RWPE1 (cell line): ENCODE results near the gene RWDD2A.
"Not testable (repeated sequence)": the region's sequence is repeated elsewhere in the genome, so short reads cannot be mapped to it uniquely, and the experiment has no call there.

Experiments
- CTCF ChIA-PET: fragments of 350-600 bp; sonication (Branson Sonifier 250); formaldehyde crosslinking; extraction: SDS; loops from one replicate; lab custom pipeline; 2021; lab: Yijun Ruan, JAX
- POLR2A ChIA-PET: fragments of 400-600 bp; formaldehyde crosslinking; extraction: SDS; loops from one replicate; lab custom pipeline; 2020; ENCODE audit warnings: antibody characterized with exemption; ENCODE audit not compliant: low non-redundant PET; lab: Yijun Ruan, JAX
- DNase-seq: peaks from one replicate; pipeline ENCODE4 v3.0.0; 2012; ENCODE audit warnings: low spot score
- H3K27ac ChIP-seq: fragments of 450-650 bp; 2 replicates; pipeline ENCODE4 v1.5.1; 2017
- TF ChIP-seq, protein P1 (sequence below): fragments of 450-650 bp; conservative IDR thresholded peaks from 2 replicates; pipeline ENCODE4 v1.5.1; 2017; ENCODE audit warnings: low read depth, mild to moderate bottlenecking

RWDD2A gene

DNA sequence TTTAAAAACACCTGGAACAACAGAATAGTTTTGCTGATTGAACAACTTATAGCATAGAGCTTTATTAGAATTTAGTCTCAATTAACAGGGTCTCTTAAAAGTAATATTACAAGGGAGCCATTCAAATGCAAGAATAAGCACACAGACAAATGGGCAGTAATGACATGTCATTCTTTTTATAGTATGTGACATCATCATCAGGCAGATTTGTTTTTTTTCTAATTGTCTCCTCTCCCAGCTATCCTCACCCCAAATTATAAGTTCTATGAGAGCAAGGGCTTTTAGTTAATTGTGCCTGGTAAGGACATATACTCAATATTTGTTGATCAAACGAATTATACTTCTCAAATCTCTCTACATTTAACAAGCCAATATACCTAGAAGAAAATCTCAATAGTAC lies 11.0 kb upstream of the RWDD2A start:
- H3K27ac ChIP-seq = no peak overlapping the region
- DNase-seq = no peak
- ChIA-PET CTCF (no interaction called here), POLR2A (no interaction called here)
- TF ChIP-seq, protein P1, sequence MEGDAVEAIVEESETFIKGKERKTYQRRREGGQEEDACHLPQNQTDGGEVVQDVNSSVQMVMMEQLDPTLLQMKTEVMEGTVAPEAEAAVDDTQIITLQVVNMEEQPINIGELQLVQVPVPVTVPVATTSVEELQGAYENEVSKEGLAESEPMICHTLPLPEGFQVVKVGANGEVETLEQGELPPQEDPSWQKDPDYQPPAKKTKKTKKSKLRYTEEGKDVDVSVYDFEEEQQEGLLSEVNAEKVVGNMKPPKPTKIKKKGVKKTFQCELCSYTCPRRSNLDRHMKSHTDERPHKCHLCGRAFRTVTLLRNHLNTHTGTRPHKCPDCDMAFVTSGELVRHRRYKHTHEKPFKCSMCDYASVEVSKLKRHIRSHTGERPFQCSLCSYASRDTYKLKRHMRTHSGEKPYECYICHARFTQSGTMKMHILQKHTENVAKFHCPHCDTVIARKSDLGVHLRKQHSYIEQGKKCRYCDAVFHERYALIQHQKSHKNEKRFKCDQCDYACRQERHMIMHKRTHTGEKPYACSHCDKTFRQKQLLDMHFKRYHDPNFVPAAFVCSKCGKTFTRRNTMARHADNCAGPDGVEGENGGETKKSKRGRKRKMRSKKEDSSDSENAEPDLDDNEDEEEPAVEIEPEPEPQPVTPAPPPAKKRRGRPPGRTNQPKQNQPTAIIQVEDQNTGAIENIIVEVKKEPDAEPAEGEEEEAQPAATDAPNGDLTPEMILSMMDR = no peak

DNA sequence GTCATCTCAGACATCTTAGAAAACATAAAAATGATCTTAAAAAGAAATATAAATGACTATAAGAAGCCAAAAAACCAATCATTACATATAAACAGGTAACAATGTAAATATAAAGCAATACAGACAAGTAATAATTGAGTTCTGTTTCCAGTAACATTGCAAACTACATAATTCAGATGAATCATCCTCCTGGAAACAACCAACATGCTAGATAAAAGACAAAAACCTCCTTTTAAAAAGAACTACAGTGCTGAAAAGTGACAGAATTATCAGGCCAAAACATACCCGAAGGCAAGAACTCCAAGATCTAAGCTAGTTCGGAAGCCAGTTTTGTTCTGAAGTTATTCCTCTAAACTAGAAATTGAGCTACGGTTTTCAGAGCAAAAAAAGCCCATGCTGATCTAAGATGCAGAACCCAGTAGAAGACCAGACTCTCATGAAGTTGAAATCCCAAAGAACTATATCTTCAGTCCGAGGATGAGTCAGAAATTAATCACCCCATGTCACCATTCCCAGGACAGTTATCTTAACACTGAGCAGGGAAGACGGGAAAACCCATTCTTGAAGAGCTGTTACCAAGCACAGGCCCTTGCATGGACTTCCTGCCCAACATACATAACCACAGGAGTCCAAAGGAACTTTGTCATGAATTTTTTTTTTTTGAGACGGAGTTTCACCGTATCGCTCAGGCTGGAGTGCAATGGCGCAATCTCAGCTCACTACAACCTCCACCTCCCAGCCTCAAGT lies 9.9 kb upstream of the RWDD2A start:
- H3K27ac ChIP-seq = peak overlapping the region; percentile 75
- peak; percentile 42 for DNase-seq
- ChIA-PET POLR2A (no interaction called here), CTCF (interaction anchor here (0.9 kb wide), 1 partner anchor 32 kb away, joined by 3 read pairs; no protein-coding TSS in a partner anchor)
- TF ChIP-seq, protein P1 = no peak

DNA sequence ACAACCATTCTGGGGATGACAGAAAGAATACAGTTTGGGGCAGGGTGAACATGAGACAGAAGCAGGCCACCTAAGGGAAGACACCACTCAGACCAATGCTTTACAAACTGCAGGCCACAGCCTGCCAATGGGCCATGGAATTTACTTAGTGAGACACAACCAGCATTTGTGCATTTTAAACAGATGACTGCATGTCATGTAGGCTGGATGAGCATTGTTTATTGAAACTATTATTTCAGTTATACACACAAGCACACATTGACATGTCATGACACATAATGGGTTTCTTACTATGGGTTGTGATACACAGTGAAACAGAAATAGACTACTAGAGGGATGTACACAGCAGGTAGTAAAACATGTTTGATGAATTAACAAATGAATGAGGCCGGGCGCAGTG lies 8.1 kb upstream of the RWDD2A start:
- ChIA-PET POLR2A (no interaction called here), CTCF (no interaction called here)

DNA sequence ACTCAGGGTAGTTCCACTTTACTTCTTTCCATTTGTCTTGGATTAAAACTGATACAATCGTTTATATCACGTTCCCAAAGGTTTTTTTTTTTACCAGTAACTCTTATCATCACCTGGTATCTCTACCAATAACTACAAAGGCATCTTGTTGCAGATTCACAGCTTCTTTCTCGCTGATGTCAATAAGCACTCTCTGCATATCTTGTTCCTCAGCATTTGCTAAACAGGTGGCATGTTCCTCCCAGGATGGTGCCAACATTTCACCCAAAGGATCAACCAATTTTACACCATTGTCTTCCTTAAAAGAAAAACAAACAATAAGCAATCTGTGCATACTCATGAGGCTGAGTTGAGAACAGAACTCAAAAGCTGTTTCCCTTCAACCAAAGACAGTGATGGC lies 4.7 kb upstream of the RWDD2A start:
- TF ChIP-seq, protein P1 = no peak
- no peak overlapping the region for H3K27ac ChIP-seq
- DNase-seq = no peak
- POLR2A ChIA-PET = no interaction called here
- CTCF ChIA-PET = no interaction called here

More for the DNA sequence above, 8.1 kb upstream of the RWDD2A start:
- no peak overlapping the region for H3K27ac ChIP-seq
- TF ChIP-seq, protein P1 = no peak
- no peak for DNase-seq

DNA sequence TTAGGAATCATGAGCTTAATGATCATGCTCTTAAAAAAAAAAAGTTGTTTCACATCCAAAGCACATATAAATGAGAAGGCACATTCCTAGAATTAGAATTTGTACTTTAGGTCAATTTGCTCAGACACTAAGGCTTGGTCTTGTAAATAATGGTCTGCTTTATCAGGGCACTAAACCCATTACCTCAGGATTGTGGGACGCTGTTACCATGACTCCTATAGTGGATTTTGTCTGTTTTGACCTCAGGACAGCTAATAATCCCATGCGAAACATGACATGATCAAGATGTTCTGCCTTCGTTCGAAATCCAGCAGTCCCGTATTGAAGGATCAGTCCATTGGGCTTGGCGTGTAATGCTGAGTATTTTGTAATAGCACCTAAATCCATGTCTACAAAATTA lies 2.5 kb upstream of the RWDD2A start:
- DNase-seq = no peak
- no peak overlapping the region for H3K27ac ChIP-seq
- CTCF ChIA-PET = no interaction called here
- POLR2A ChIA-PET = no interaction called here
- TF ChIP-seq, protein P1 = no peak

DNA sequence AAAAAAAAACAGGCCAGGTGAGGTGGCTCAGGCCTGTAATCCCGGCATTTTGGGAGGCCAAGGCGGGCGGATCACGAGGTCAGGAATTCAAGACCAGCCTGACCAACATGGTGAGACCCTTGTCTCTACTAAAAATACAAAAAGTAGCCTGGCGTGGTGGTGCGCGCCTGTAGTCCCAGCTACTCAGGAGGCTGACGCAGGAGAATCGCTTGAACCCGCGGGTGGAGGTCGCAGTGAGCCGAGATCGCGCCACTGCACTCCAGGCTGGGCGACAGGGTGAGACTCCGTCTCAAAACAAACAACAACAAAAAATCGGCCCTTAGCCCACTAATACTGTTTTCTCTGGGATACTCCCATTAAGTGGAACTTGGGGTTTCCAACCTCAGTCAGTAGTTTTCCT lies 1.2 kb upstream of the RWDD2A start:
- DNase-seq, H3K27ac ChIP-seq: not testable (repeated sequence)
- ChIA-PET CTCF (interaction anchor here (0.6 to 0.7 kb wide), 2 partner anchors 135 to 772 kb away, joined by 4 read pairs; no protein-coding TSS in a partner anchor), POLR2A (interaction anchor here (1.4 kb wide), 1 partner anchor 124 kb away, joined by 4 read pairs; the partner anchor contains the start of gene DOP1A)

DNA sequence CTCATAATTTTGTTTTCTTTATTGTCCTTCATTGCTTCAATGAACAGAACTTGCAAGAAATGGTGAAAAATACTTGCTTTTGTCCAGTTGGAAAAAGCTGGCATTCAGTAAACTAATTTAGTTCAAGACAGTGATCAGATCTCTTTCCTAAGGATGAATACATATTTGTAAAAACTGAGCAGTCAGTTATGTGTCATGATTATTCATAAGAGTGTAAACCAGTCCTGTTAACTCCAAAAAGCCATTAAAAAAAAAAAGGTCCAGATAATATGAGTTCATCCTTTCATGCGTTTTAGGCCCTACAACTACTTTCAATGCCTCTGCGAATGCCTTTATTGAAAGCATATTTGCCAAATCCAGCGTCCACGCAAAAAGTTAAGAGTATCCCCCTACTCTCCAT lies 701 bp upstream of the RWDD2A start:
- CTCF ChIA-PET = interaction anchor here (0.7 kb wide), 1 partner anchor 135 kb away, joined by 4 read pairs; no protein-coding TSS in a partner anchor
- peak overlapping the region; percentile 66 for H3K27ac ChIP-seq
- peak; percentile 36 for DNase-seq
- POLR2A ChIA-PET = interaction anchor here (1.4 kb wide), 1 partner anchor 125 kb away, joined by 4 read pairs; the partner anchor contains the start of gene DOP1A
- TF ChIP-seq, protein P1 = no peak
